HG03097 (cell line): ENCODE data around the gene CS.
A peak's percentile ranks its signal among the peaks of the same experiment; 100 is the strongest.
"Not testable (repeated sequence)": the region's sequence is repeated elsewhere in the genome, so short reads cannot be mapped to it uniquely, and the experiment has no call there.

Source experiments
- ATAC-seq: cut with Tn5 transposase; IDR thresholded peaks from one replicate; pipeline ENCODE4 v1.9.1; 2021; ENCODE audit not compliant: unreplicated experiment, low FRiP score

The CS gene

GRCh38 chr12:56321610-56322009, 21.5 kb upstream of the CS start:
- not testable (repeated sequence) for ATAC-seq

GRCh38 chr12:56321027-56321426, 20.9 kb upstream of the CS start:
- ATAC-seq, result no peak

- ATAC-seq, result no peak
These were observed 17.5 kb upstream of the CS start for GRCh38 chr12:56317675-56318074.

GRCh38 chr12:56315622-56316473, 15.7 kb upstream of the CS start, which contains the start of gene CNPY2:
Gene CNPY2 (minus strand): TSS chr12:56315988. CDS start chr12:56315217, 771 bp downstream.
- ATAC-seq, result peak; percentile 84

- ATAC-seq, result no peak
These were observed 15.1 kb upstream of the CS start for GRCh38 chr12:56315249-56315621.

- ATAC-seq, result no peak
These were observed 10.9 kb upstream of the CS start for GRCh38 chr12:56311003-56311402.

GRCh38 chr12:56308714-56309113, 8.6 kb upstream of the CS start:
- no peak for ATAC-seq

- ATAC-seq, result no peak
These were observed 7.3 kb upstream of the CS start for GRCh38 chr12:56307221-56307965.

- no peak for ATAC-seq
These were observed 4.9 kb upstream of the CS start for GRCh38 chr12:56304872-56305590.

GRCh38 chr12:56304276-56304675, 4.1 kb upstream of the CS start:
- no peak for ATAC-seq

- no peak for ATAC-seq
These were observed 724 bp upstream of the CS start for GRCh38 chr12:56300644-56301464.

GRCh38 chr12:56299308-56299852, 750 bp downstream of the CS start:
- ATAC-seq, result no peak

GRCh38 chr12:56298828-56299227, 1.3 kb downstream of the CS start:
- ATAC-seq, result no peak

GRCh38 chr12:56297400-56297799, 2.7 kb downstream of the CS start:
- no peak for ATAC-seq

GRCh38 chr12:56296295-56296694, 3.8 kb downstream of the CS start:
- no peak for ATAC-seq

GRCh38 chr12:56293795-56294194, 6.3 kb downstream of the CS start:
- no peak for ATAC-seq

- ATAC-seq, result no peak
These were observed 11.3 kb downstream of the CS start for GRCh38 chr12:56288705-56289387.

- no peak for ATAC-seq
These were observed 13.9 kb downstream of the CS start for GRCh38 chr12:56286044-56286830.

GRCh38 chr12:56284263-56284662, 15.9 kb downstream of the CS start:
- ATAC-seq, result not testable (repeated sequence)
